ENCODE measurements around the gene PLCE1.

The PLCE1 gene

GRCh38 chr10:93995182-93995581 lies 1.5 kb downstream of the PLCE1 start:
- FAIRE-seq, result no peak

GRCh38 chr10:93995598-93996271 lies 2.0 kb downstream of the PLCE1 start:
- no peak for FAIRE-seq

GRCh38 chr10:93996551-93996950 lies 2.8 kb downstream of the PLCE1 start:
- no peak for FAIRE-seq

DNA sequence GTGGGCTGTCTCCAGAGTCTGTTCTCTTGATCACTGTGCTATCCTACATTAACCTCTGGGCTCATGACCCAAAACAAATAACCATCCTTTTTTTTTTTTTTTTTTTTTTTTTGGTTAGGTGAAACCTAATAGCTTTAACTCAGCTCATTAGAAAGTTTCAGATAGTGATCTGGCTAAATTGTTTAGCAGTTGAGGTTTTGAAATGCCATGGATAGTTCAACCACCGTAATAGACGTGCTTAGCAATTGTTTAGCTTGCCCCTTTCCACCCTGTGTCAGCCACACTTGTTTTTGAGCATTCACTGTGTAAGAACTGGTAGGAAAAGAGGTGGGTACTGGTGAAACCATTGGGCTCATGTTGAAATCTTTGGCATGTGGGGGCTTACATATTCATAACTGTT lies 3.8 kb downstream of the PLCE1 start:
- no peak for FAIRE-seq

- no peak for FAIRE-seq
Observed at GRCh38 chr10:93999401-93999851, 5.7 kb downstream of the PLCE1 start.

- FAIRE-seq, result no peak
Observed at GRCh38 chr10:94000638-94001415, 7.1 kb downstream of the PLCE1 start.

DNA sequence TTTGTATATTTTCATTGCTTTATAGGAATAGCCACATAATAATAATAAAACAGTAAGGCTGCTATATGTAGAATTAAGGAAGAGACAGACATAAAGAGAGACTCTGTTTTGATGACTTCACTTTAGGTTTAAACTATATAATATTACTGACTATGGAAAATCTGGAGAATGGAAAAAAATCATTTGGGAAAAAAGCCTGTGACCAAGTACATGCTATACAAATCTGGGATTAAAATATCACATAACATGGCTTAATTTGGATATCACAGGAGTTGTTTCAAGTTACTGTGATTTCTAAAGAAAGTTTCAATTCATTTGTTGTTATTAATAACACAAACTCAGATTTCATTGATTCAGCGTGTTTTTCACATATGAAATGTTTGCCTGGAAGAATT lies 7.7 kb downstream of the PLCE1 start:
- FAIRE-seq, result no peak

GRCh38 chr10:94002156-94002555 lies 8.4 kb downstream of the PLCE1 start:
- no peak for FAIRE-seq

DNA sequence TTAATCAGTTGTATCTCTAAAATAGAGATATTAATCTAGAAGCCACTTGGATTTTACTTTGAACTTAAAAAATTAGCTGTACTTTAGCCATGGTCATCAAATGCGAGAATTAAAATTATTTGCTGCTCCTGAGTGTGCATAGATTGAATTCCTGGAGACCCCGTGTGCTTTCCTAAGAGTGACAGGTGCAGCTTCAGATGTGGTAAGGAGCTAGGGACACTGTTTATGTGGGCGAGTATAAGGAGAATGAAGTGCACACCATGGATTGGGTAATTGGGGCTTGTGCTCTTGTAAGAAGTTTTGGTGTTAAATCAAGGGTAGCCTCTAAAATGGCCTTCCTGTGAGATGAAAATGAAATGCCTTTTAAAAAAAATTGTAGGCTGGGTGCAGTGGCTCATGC lies 9.8 kb downstream of the PLCE1 start:
- no peak for FAIRE-seq

DNA sequence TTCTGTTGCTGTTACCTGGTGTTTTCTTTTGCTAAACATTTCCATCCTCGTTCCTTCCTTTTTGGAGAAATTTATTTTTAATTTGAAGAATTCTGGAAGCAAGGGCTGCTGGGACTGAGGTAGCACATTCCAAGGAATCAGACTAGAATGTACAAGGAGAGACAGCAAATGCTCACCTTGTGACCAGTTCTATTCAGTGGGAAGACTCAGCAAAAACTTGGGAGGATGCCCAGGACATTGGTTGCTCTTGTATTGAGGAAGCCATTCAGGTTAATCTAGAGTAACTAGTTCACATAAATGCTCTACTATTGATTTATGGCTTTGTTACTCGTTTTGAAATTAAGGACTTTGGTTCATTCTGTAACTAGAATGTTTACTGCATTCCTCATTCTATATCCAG lies 11.3 kb downstream of the PLCE1 start:
- FAIRE-seq, result no peak

GRCh38 chr10:94006591-94007550 lies 13.1 kb downstream of the PLCE1 start:
- no peak for FAIRE-seq

- FAIRE-seq, result no peak
Observed at GRCh38 chr10:94008526-94008925, 14.8 kb downstream of the PLCE1 start.

- no peak for FAIRE-seq
Observed at GRCh38 chr10:94010116-94010515, 16.4 kb downstream of the PLCE1 start.

GRCh38 chr10:94010886-94011285 lies 17.2 kb downstream of the PLCE1 start:
- FAIRE-seq, result no peak

DNA sequence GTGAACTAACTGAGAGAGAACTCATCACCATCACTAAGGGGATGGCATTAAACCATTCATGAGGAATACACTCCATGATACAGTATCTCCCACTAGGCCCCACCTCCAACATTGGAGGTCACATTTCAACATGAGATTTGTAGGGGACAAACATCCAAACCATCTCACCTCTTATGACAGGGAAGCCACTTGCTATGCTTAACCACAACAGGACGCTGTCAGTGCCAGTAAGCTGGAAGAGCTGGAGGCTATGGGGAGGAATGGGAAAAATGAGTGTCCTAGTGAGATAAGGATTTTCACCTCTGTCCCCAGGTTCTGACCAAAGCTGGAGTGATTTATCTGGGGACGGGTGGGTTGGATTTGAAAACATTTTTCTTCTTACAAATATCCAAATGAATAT lies 17.6 kb downstream of the PLCE1 start:
- no peak for FAIRE-seq

GRCh38 chr10:94012834-94013233 lies 19.1 kb downstream of the PLCE1 start:
- FAIRE-seq, result no peak

DNA sequence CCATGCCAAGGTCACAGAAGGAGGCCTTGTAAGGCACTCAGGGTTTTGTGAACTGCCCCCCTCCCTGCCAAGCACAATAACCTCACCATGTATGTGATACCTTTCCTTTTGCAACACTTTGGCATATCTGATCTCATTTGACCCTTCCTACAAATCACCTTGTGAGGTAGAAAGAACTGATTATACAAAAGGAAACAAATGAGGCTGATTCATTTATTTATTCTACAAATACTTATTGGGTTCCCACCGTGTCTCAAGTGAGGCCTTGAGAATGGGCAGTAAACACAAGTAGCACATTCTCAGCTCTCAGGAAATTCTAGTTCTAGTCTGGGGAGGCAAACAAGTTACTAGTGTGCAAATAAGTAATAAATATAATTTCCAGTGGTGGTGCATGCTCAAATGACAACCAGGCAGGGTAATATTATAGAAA lies 19.6 kb downstream of the PLCE1 start:
- FAIRE-seq, result no peak

DNA sequence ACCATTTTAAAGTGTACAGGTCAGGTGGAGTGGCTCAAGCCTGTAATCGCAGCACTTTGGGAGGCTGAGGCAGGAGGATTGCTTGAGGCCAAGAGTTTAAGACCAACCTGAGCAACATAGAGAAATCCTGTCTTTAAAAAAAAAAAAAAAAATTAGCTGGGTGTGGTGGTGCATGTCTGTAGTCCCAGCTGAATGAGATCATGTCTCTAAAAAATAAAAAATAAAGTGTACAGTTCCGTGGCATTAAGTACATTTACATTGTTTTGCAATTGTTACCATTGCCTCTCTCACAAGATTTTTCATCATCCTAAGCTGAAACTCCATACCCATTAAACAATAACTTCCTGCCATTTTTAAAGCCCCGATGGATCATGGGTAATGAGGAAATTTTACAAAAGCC lies 20.6 kb downstream of the PLCE1 start:
- FAIRE-seq, result no peak

DNA sequence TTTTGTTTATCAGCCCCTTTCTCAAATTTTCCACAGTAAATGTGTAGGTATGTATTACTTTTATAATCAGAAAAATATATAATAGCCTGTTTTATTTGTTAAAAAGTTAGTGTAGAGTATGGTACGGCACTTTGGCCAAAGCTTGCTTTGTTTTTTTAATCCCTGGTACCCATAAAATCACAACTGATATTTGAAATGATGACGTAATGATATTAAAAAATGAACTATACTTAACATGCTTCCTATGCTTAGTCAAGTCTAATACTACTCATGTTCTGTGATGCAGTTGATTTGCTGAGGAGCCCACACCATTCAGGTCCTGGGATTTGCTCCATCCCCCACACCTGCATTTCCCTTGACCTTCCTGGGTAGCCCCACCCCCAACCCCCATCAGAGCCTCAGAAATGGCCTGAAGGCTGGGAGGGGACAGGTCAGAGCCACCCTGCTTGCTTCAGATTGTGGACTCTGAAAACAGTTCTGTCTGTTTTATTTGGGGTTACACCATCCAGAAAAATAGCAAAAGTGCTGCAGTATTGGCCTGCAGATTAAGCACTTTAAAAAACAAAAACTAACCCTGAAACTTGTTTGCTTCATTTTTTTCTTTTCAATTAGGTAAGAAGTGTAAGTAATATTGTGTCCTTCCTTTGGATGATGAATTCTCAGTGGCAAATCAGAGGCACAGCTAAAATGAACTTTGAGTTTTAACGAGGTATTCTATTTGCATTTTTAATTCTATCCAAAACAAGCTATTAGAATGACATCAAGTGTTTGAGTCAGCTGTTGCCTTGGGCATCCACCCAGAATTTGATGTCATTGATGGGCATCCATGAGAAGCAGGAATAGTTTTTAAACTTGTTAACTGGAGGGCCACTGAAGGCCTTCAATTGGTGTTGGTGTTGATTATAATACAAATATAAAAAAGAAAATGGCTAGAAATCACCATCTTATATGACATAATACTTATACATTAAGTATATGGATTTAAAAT lies 23.3 kb downstream of the PLCE1 start:
- no peak for FAIRE-seq

DNA sequence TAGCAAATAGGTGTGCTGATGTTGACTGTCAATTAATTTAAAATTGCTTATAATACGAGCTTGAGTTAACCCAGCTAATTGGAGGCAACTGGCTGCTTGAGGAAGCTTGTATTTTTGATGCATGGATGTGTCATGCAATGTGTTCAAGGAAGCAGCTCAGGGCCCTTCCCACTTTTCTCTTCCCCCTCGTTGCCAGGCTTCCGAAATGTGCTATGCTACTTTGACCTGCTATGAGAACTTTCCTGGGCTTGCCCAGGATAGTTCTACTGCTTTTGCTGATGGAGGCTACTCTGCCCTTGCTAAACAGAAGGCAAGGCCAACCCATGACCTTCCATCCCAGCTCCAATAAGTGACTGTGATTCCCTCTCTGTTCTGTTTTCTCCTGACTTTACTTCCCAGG lies 24.4 kb downstream of the PLCE1 start:
- FAIRE-seq, result no peak

GRCh38 chr10:94023906-94024305 lies 30.2 kb downstream of the PLCE1 start:
- FAIRE-seq, result no peak

- FAIRE-seq, result no peak
Observed at GRCh38 chr10:94024407-94024806, 30.7 kb downstream of the PLCE1 start.
